ENCODE results near the gene FGFR2. TPM values are rescaled to one million over a fixed set of nuclear protein-coding genes. Genes with fewer than 3 reads are reported as not detected.

The FGFR2 gene
- total RNA-seq, 2 experiments from 2014 or later: not detected

- Histone ChIP-seq H3K9me3 (ENCODE audit: low read length) (no peaks in the 10 kb centered on the region), H3K4me3 (ENCODE audit: low read depth, low read length, poor library complexity, severe bottlenecking) (no peak overlapping the region), H3K4me2 (ENCODE audit: low read length) (no peak overlapping the region), H3K4me1 (ENCODE audit: insufficient read depth, low read length, poor library complexity, severe bottlenecking) (no peaks in the 10 kb centered on the region), H2AFZ (ENCODE audit: low read length) (no peak overlapping the region), H3K9me2 (ENCODE audit: insufficient read depth, low read length) (no peaks in the 10 kb centered on the region), H3K79me2 (ENCODE audit: insufficient read depth, low read depth, low read length) (no peaks in the 10 kb centered on the region), H3K27ac (ENCODE audit: low read depth, low read length, poor library complexity, severe bottlenecking) (no peak overlapping the region), H4K20me1 (ENCODE audit: insufficient read depth, low read length) (no peaks in the 10 kb centered on the region), H3K36me3 (ENCODE audit: insufficient read depth, low read length) (no peaks in the 10 kb centered on the region)
- no peak for TF ChIP-seq EZH2phosphoT487 (IDR thresholded peaks at IDR 0.05; ENCODE audit: borderline replicate concordance, low read depth, low read length)
- TF ChIP-seq, protein P1, sequence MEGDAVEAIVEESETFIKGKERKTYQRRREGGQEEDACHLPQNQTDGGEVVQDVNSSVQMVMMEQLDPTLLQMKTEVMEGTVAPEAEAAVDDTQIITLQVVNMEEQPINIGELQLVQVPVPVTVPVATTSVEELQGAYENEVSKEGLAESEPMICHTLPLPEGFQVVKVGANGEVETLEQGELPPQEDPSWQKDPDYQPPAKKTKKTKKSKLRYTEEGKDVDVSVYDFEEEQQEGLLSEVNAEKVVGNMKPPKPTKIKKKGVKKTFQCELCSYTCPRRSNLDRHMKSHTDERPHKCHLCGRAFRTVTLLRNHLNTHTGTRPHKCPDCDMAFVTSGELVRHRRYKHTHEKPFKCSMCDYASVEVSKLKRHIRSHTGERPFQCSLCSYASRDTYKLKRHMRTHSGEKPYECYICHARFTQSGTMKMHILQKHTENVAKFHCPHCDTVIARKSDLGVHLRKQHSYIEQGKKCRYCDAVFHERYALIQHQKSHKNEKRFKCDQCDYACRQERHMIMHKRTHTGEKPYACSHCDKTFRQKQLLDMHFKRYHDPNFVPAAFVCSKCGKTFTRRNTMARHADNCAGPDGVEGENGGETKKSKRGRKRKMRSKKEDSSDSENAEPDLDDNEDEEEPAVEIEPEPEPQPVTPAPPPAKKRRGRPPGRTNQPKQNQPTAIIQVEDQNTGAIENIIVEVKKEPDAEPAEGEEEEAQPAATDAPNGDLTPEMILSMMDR (conservative IDR thresholded peaks at IDR 0.05; ENCODE audit: low read length): no peak
- intact Hi-C loops (cut with micrococcal nuclease; ENCODE audit: unreplicated experiment): no loop called here
- no peak for DNase-seq (ENCODE audit: low spot score)
- ChIA-PET CTCF (ENCODE audit: unreplicated experiment) (no interaction called here), POLR2A (no interaction called here)
- no TSS peak for BruUV-seq (replicated peaks)
Observed at GRCh38 chr10:121462281-121462680, 136.0 kb downstream of the FGFR2 start.

GRCh38 chr10:121461307-121461706 is 136.9 kb downstream of the FGFR2 start:
- Histone ChIP-seq H3K27ac (ENCODE audit: low read depth, low read length, poor library complexity, severe bottlenecking) (no peak overlapping the region), H2AFZ (ENCODE audit: low read length) (no peak overlapping the region), H3K36me3 (ENCODE audit: insufficient read depth, low read length) (no peaks in the 10 kb centered on the region), H4K20me1 (ENCODE audit: insufficient read depth, low read length) (no peaks in the 10 kb centered on the region), H3K9me3 (ENCODE audit: low read length) (no peaks in the 10 kb centered on the region), H3K79me2 (ENCODE audit: insufficient read depth, low read depth, low read length) (no peaks in the 10 kb centered on the region), H3K4me2 (ENCODE audit: low read length) (no peak overlapping the region), H3K9me2 (ENCODE audit: insufficient read depth, low read length) (no peaks in the 10 kb centered on the region), H3K4me1 (ENCODE audit: insufficient read depth, low read length, poor library complexity, severe bottlenecking) (no peaks in the 10 kb centered on the region), H3K4me3 (ENCODE audit: low read depth, low read length, poor library complexity, severe bottlenecking) (no peak overlapping the region)
- TF ChIP-seq, protein P1 (conservative IDR thresholded peaks at IDR 0.05; ENCODE audit: low read length): no peak
- no peak for TF ChIP-seq EZH2phosphoT487 (IDR thresholded peaks at IDR 0.05; ENCODE audit: borderline replicate concordance, low read depth, low read length)
- no peak for DNase-seq (ENCODE audit: low spot score)
- ChIA-PET POLR2A (no interaction called here), CTCF (ENCODE audit: unreplicated experiment) (no interaction called here)
- intact Hi-C loops (cut with micrococcal nuclease; ENCODE audit: unreplicated experiment): no loop called here
- no TSS peak for BruUV-seq (replicated peaks)

GRCh38 chr10:121460733-121461132 is 137.5 kb downstream of the FGFR2 start:
- Histone ChIP-seq H3K27ac (ENCODE audit: low read depth, low read length, poor library complexity, severe bottlenecking) (no peak overlapping the region), H3K79me2 (ENCODE audit: insufficient read depth, low read depth, low read length) (no peaks in the 10 kb centered on the region), H2AFZ (ENCODE audit: low read length) (no peak overlapping the region), H3K9me3 (ENCODE audit: low read length) (no peaks in the 10 kb centered on the region), H3K4me1 (ENCODE audit: insufficient read depth, low read length, poor library complexity, severe bottlenecking) (no peaks in the 10 kb centered on the region), H3K36me3 (ENCODE audit: insufficient read depth, low read length) (no peaks in the 10 kb centered on the region), H3K9me2 (ENCODE audit: insufficient read depth, low read length) (no peaks in the 10 kb centered on the region), H4K20me1 (ENCODE audit: insufficient read depth, low read length) (no peaks in the 10 kb centered on the region), H3K4me3 (ENCODE audit: low read depth, low read length, poor library complexity, severe bottlenecking) (no peak overlapping the region), H3K4me2 (ENCODE audit: low read length) (no peak overlapping the region)
- DNase-seq (ENCODE audit: low spot score): no peak
- POLR2A ChIA-PET: no interaction called here
- intact Hi-C loops (cut with micrococcal nuclease; ENCODE audit: unreplicated experiment): no loop called here
- BruUV-seq (replicated peaks): no TSS peak
- CTCF ChIA-PET (ENCODE audit: unreplicated experiment): no interaction called here
- TF ChIP-seq, protein P1 (conservative IDR thresholded peaks at IDR 0.05; ENCODE audit: low read length): no peak
- no peak for TF ChIP-seq EZH2phosphoT487 (IDR thresholded peaks at IDR 0.05; ENCODE audit: borderline replicate concordance, low read depth, low read length)

Measured in OCI-LY7 (cell line).